SU-DHL-6 (cell line): ENCODE results near the gene BBS2.

Source experiments
- H2AFZ ChIP-seq: fragments of 200-600 bp; sonication (generic); 2 replicates; pipeline ENCODE4 v1.6.1; 2014; ENCODE audit warnings: low read depth, mild to moderate bottlenecking, moderate library complexity, mixed read lengths, antibody characterized with exemption, low read length; ENCODE audit not compliant: severe bottlenecking
- H3F3A ChIP-seq: fragments of 200-600 bp; shearing (Covaris generic); 2 replicates; pipeline ENCODE4 v1.6.0; 2016; ENCODE audit warnings: antibody characterized with exemption, mild to moderate bottlenecking; ENCODE audit not compliant: insufficient read depth
- H3K27ac ChIP-seq: fragments of 200-600 bp; sonication (generic); 2 replicates; pipeline ENCODE4 v1.5.1; 2016; ENCODE audit warnings: low read depth, mild to moderate bottlenecking, low read length, moderate library complexity, mixed read lengths
- H3K27me3 ChIP-seq: fragments of 200-600 bp; sonication (generic), shearing (Covaris generic); 2 replicates; pipeline ENCODE4 v1.6.0; 2014; ENCODE audit warnings: mild to moderate bottlenecking, low read length
- H3K36me3 ChIP-seq: fragments of 200-600 bp; sonication (generic); 2 replicates; pipeline ENCODE4 v1.6.1; 2014; ENCODE audit warnings: mild to moderate bottlenecking, low read length, mixed read lengths
- H3K4me2 ChIP-seq: fragments of 300-600, 200-600 bp; shearing (Covaris generic), sonication (generic); 2 replicates; pipeline ENCODE4 v1.6.0; 2014; ENCODE audit warnings: low read length, low read depth, mild to moderate bottlenecking; ENCODE audit not compliant: poor library complexity, severe bottlenecking
- H3K4me3 ChIP-seq: fragments of 200-600 bp; sonication (generic); 2 replicates; pipeline ENCODE4 v1.5.1; 2014; ENCODE audit warnings: antibody characterized with exemption, low read length, mild to moderate bottlenecking, mixed read lengths; ENCODE audit not compliant: insufficient read depth, poor library complexity, severe bottlenecking
- H3K79me2 ChIP-seq: fragments of 200-600 bp; sonication (generic); 2 replicates; pipeline ENCODE4 v1.6.1; 2014; ENCODE audit warnings: mild to moderate bottlenecking, low read length, moderate library complexity; ENCODE audit not compliant: insufficient read depth
- H3K9ac ChIP-seq: fragments of 200-600 bp; sonication (generic); 2 replicates; pipeline ENCODE4 v1.7.0; 2014; ENCODE audit warnings: mild to moderate bottlenecking, low read length
- H3K9me2 ChIP-seq: fragments of 200-600 bp; sonication (generic); replicated peaks from 2 replicates; pipeline ENCODE4 v1.6.1; 2014; ENCODE audit warnings: low read length; ENCODE audit not compliant: insufficient read depth
- H3K9me3 ChIP-seq: fragments of 200-600 bp; sonication (generic); 2 replicates; pipeline ENCODE4 v1.6.1; 2014; ENCODE audit warnings: low read length, mixed read lengths; ENCODE audit not compliant: insufficient read depth
- H4K20me1 ChIP-seq: fragments of 200-600 bp; sonication (generic); 2 replicates; pipeline ENCODE4 v1.6.1; 2014; ENCODE audit warnings: low read depth, mild to moderate bottlenecking, antibody characterized with exemption, low read length, moderate library complexity, mixed read lengths
- CTCF ChIP-seq: fragments of 200-600 bp; sonication (generic); IDR thresholded peaks from one replicate; pipeline ENCODE4 v1.5.1; 2017; ENCODE audit warnings: antibody characterized with exemption, mild to moderate bottlenecking, low read length, moderate library complexity; ENCODE audit not compliant: insufficient read depth, poor library complexity, severe bottlenecking
- EZH2phosphoT487 ChIP-seq: fragments of 200-600 bp; sonication (generic), shearing (Covaris generic); conservative IDR thresholded peaks from 2 replicates; pipeline ENCODE4 v1.6.1; 2018; ENCODE audit warnings: mild to moderate bottlenecking, antibody characterized with exemption, low read length, moderate library complexity, mixed read lengths

BBS2 gene

GRCh38 chr16:56469748-56470147 lies 50.1 kb downstream of the BBS2 start:
- no peaks in the 10 kb centered on the region for H3K27me3 ChIP-seq
- no peaks in the 10 kb centered on the region for H3K79me2 ChIP-seq
- no peak overlapping the region for H2AFZ ChIP-seq
- no peaks in the 10 kb centered on the region for H3K9me2 ChIP-seq
- H3K36me3 ChIP-seq = peaks cover 33% of the 10 kb centered on the region
- no peak overlapping the region for H3K4me2 ChIP-seq
- no peaks in the 10 kb centered on the region for H3K9me3 ChIP-seq
- no peak for TF ChIP-seq EZH2phosphoT487
- TF ChIP-seq CTCF = no peak
- no peak overlapping the region for H3K27ac ChIP-seq
- no peak overlapping the region for H3K9ac ChIP-seq
- no peak overlapping the region for H3K4me3 ChIP-seq
- H3F3A ChIP-seq = no peaks in the 10 kb centered on the region
- no peaks in the 10 kb centered on the region for H4K20me1 ChIP-seq

DNA sequence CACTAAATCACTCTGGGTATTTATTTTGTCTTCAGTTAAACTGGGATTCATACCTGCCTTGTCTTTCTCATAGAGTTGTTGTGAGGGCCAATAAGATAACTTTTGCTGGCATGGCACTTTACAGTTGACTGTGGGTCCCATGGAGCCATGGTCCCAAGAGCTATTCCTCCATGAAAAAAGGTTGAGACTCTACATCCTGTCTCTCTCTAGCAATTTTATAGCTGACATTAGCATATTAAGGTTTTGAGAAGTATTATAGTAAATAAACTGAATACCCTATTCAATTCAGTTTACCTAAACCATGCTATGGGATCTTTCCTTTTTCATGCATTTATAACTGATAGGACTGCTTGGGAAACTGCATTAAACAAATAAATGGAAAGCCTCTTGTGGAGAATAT lies 51.0 kb downstream of the BBS2 start:
- no peaks in the 10 kb centered on the region for H3F3A ChIP-seq

DNA sequence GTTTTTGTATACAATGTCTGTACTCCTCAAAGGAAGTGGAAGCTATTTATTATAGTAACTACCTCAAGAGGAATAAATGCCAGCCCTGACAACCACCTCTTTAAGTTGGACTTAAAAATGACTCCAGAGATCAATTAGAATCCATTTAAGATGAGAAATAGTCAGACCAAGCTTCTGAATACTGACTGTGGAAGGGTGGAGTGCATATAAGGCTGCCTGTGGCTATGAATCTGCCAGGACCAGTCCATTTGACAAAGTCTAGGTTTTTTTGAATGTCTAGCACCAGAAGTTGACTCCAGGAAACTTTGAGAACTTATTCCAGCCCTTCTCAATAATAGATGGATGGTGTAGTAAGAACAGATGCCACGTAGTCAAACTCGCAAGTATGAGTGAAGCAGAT lies 53.5 kb downstream of the BBS2 start:
- no peak overlapping the region for H2AFZ ChIP-seq
- peaks cover 41% of the 10 kb centered on the region for H3K36me3 ChIP-seq
- no peak overlapping the region for H3K9ac ChIP-seq
- H3K9me3 ChIP-seq = no peaks in the 10 kb centered on the region
- no peak for TF ChIP-seq EZH2phosphoT487
- no peak overlapping the region for H3K4me2 ChIP-seq
- no peak overlapping the region for H3K27ac ChIP-seq
- no peaks in the 10 kb centered on the region for H3K79me2 ChIP-seq
- no peaks in the 10 kb centered on the region for H4K20me1 ChIP-seq
- no peaks in the 10 kb centered on the region for H3K9me2 ChIP-seq
- H3F3A ChIP-seq = no peaks in the 10 kb centered on the region
- no peak overlapping the region for H3K4me3 ChIP-seq
- no peaks in the 10 kb centered on the region for H3K27me3 ChIP-seq

More for the DNA sequence above, 51.0 kb downstream of the BBS2 start:
- H3K9me3 ChIP-seq = no peaks in the 10 kb centered on the region
- TF ChIP-seq CTCF (no peak), EZH2phosphoT487 (no peak)
- no peaks in the 10 kb centered on the region for H3K27me3 ChIP-seq
- H3K79me2 ChIP-seq = no peaks in the 10 kb centered on the region
- H3K9ac ChIP-seq = no peak overlapping the region
- no peaks in the 10 kb centered on the region for H3K9me2 ChIP-seq
- no peak overlapping the region for H2AFZ ChIP-seq
- H3K36me3 ChIP-seq = peaks cover 37% of the 10 kb centered on the region
- no peaks in the 10 kb centered on the region for H4K20me1 ChIP-seq
- no peak overlapping the region for H3K4me3 ChIP-seq
- no peak overlapping the region for H3K4me2 ChIP-seq
- H3K27ac ChIP-seq = no peak overlapping the region

GRCh38 chr16:56463153-56463552 lies 56.7 kb downstream of the BBS2 start:
- H3K27ac ChIP-seq = no peak overlapping the region
- H3K9me3 ChIP-seq = no peaks in the 10 kb centered on the region
- H3F3A ChIP-seq = no peaks in the 10 kb centered on the region
- no peaks in the 10 kb centered on the region for H3K27me3 ChIP-seq
- no peak overlapping the region for H2AFZ ChIP-seq
- no peak overlapping the region for H3K4me2 ChIP-seq
- H3K36me3 ChIP-seq = peaks cover 47% of the 10 kb centered on the region
- no peaks in the 10 kb centered on the region for H3K79me2 ChIP-seq
- H3K9ac ChIP-seq = no peak overlapping the region
- H3K9me2 ChIP-seq = no peaks in the 10 kb centered on the region
- H4K20me1 ChIP-seq = no peaks in the 10 kb centered on the region
- TF ChIP-seq CTCF (no peak), EZH2phosphoT487 (no peak)
- H3K4me3 ChIP-seq = no peak overlapping the region
